Tibial nerve (tissue), 3 donors: Measurements from ENCODE around the gene GPR55.

ENCODE experiments used
- CTCF ChIP-seq, 5 experiments: fragments of 200-600 bp in 3 of 5; fragments of 450-650 bp in 2 of 5; sonication (generic) in 3 of 5; IDR thresholded peaks; one replicate each; pipeline ENCODE4 v1.5.1; 2016 to 2019; ENCODE audit warnings: antibody characterized with exemption in 5 of 5, mild to moderate bottlenecking in 3 of 5, moderate library complexity in 2 of 5
- POLR2A ChIP-seq, 2 donors: fragments of 450-650 bp; IDR thresholded peaks; one replicate each; pipeline ENCODE4 v1.6.1; 2017; ENCODE audit warnings: antibody characterized with exemption in 2 of 2, mild to moderate bottlenecking in 2 of 2, moderate library complexity in 2 of 2

DNA sequence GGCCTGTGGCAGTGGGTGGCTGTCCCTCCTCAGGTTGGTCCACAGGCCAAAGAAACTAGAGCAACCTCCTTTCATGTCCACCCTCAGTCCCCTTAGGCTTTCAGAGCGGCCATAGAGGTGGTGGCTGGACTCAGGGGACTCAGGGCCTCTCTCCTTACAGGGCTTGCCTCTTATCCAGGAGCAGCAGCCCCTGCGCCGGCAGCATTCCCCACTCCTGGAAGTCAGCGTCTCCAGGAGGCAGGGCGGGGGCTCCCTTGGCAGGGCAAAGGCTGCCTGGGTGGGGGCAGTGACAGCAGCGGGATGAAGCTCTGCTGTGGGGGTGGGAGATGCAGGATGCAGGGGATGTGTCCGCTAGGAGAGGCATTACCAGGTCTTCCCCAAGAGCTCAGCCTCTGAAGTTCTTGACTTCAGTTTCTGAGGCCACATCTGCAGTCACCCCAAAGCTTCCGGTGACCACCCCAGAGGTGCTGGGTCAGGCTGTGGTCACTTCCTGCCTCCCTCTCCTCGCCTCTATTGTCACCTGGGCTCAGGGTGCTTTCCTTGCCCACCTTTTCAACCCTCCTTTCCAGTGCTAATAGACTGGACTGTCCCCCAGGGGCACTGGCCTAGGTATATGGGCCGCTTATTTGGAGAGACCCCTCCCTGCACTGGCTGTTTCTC, 8.6 kb upstream of the GPR55 start:
- no peak for TF ChIP-seq POLR2A (IDR thresholded peaks at IDR 0.05)
- TF ChIP-seq CTCF (IDR thresholded peaks at IDR 0.05), result no peak
